GM12892 (cell line): Measurements from ENCODE around the gene GLTPD2.

ENCODE experiments used
- POLR2AphosphoS5 ChIP-seq: IDR thresholded peaks from 2 replicates; pipeline ENCODE4 v1.6.1; 2011; ENCODE audit warnings: low read depth, low read length, control low read depth
- TAF1 ChIP-seq: IDR thresholded peaks from 2 replicates; pipeline ENCODE4 v1.6.1; 2011; ENCODE audit warnings: low read depth, mild to moderate bottlenecking, control low read depth, low read length, borderline replicate concordance

GRCh38 chr17:4837471-4838308 lies 48.9 kb downstream of the GLTPD2 start:
- TF ChIP-seq TAF1 (no peak), POLR2AphosphoS5 (no peak)
